NCI-H2107 treated with DMSO at 0.1 percent for 48 hours (cell line): ENCODE data around the gene CCDC134.
"Not testable (repeated sequence)": the region's sequence is repeated elsewhere in the genome, so short reads cannot be mapped to it uniquely, and the experiment has no call there.

Source experiments
- DNase-seq: peaks from one replicate; lab custom pipeline; 2025; ENCODE audit not compliant: unreplicated experiment; lab: John Stamatoyannopoulos, UW

CCDC134 gene

GRCh38 chr22:41822317-41823057 lies 22.0 kb downstream of the CCDC134 start:
- DNase-seq, result no peak

DNA sequence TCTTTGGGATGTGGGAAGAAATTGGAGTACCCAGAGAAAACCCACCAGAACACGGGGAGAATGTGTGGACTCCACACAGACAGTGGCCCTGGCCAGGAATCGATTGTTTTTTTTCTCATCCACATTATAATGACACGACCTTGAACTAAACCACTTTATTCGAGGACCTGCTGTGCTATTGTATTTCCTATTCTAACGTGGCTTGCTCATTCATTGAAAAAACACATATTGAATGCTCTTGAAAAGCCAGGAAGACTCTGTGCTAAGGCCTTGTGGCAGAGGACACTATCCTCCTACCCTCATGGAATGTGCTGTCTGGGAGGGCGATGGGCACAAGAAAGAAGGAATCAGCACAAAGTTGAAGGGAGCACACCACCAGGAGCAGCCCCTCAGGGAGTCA lies 23.3 kb downstream of the CCDC134 start:
- DNase-seq, result no peak

GRCh38 chr22:41825376-41825775 lies 24.9 kb downstream of the CCDC134 start:
- DNase-seq, result no peak

DNA sequence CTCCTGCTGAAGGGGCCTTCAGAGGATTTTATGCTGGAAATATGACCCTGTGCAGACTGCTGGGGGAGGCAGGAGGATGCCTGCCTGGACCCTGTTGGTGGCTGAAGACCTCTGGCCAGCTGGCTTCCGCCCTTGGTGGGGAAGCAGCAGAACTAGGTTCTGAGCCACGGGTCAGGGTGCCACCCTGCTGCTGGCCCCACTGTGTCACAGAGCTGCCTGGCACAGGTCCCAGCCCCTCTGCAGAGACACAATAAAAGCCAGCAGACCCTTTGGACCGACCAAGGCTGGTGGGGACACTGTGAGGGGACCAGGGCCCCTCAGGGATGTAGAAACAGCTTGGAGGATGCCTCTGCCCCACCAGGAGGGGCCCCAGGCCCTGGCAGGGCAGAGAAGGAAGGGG lies 25.5 kb downstream of the CCDC134 start:
- DNase-seq, result no peak

- DNase-seq, result no peak
These were observed 26.2 kb downstream of the CCDC134 start for GRCh38 chr22:41826430-41827383.

- no peak for DNase-seq
These were observed 27.2 kb downstream of the CCDC134 start for GRCh38 chr22:41827671-41828070.

GRCh38 chr22:41828516-41828915 lies 28.0 kb downstream of the CCDC134 start:
- DNase-seq, result no peak

- DNase-seq, result no peak
These were observed 29.7 kb downstream of the CCDC134 start for GRCh38 chr22:41830174-41830573.

- no peak for DNase-seq
These were observed 30.9 kb downstream of the CCDC134 start for GRCh38 chr22:41831383-41831782.

GRCh38 chr22:41831828-41832552 lies 31.5 kb downstream of the CCDC134 start:
- DNase-seq, result no peak

DNA sequence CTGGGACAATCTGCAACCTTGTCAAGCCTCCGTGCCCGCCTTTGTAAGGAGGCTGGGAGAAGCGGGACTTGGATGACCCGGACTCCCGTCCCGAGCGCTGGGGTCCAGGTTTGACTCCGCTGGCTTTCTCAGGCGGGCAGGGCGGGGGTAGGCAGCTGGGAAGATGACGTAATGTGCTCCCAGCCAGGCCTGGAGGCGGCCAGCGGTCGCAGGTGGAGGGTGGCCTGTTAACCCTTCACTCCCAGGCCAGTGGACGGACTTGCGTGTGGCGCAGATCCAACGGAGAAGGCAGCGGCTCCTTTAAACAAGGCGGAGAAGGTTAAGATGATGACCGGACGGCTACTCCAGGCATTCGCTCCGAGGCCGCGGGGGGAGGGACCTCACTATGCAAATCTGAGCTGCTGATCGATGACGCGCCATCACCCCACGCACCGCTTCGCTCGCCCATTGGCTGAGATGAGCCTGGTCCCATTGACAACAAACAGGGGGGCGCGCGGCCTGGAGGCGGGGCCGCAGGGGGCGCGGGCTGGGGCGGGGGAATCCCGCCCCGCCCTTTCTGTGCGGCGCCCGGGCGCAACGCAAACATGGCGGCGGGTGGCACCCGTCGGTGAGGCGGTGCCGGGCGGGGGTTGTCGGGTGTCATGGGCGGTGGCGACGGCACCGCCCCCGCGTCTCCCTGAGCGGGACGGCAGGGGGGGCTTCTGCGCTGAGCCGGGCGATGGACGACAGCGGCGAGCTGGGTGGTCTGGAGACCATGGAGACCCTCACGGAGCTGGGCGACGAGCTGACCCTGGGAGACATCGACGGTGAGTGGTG lies 32.3 kb downstream of the CCDC134 start, which contains the start of gene SREBF2:
SREBF2 (plus strand) TSS at position 553 of the 816 bp plus-strand sequence; CDS start at position 719, 166 bp downstream.
- peak; percentile 90 for DNase-seq

DNA sequence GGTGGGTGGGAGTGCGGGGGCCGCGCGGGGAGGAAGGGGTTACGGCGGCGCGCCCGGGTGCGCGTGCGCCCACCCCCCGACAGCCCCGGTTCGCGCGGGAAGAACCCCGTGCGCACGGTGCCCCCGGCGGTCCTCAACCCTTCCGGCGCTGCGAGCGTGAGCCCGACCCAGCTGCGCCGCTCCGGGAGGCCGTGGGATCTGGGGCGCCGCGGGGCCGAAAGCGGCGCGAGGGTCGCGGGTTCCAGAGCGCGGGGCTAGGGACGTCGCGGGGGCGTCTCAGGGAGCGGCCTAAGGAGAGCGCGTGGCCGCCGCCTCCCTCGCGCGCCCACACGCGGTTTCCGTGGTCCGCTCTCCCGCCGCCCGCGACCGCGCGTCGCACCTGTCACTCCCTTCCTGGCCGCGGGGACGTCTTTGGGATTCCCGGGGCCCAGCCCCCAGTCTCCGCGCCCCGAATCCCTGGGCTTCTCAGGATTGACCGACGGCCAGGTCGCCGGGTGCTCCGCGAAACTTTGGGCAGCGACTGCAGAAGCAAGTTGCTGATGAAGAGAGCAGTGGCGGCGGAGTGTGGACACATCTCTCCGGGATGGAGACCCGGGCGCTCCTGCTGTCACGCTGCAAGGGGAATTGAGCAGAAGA lies 33.0 kb downstream of the CCDC134 start:
- DNase-seq, result no peak

- DNase-seq, result no peak
These were observed 33.8 kb downstream of the CCDC134 start for GRCh38 chr22:41834005-41834944.

DNA sequence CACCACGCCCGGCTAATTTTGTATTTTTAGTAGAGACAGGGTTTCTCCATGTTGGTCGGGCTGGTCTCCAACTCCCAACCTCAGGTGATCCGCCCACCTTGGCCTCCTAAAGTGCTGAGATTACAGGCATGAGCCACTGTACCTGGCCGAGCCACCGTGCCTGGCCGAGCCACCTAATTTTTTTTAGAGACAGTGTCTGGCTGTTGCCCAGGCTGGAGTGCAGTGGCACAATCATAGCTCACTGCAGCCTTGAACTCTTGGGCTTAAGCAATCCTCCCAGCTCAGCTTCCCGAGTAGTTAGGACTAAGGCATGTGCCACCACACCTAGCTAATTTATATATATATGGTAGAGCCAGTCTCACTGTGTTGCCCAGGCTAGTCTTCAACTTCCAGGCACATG lies 35.0 kb downstream of the CCDC134 start:
- DNase-seq, result not testable (repeated sequence)

GRCh38 chr22:41836551-41836950 lies 36.1 kb downstream of the CCDC134 start:
- DNase-seq, result no peak

- no peak for DNase-seq
These were observed 38.6 kb downstream of the CCDC134 start for GRCh38 chr22:41838842-41839618.

GRCh38 chr22:41840216-41840615 lies 39.7 kb downstream of the CCDC134 start:
- DNase-seq, result no peak

GRCh38 chr22:41841085-41841712 lies 40.7 kb downstream of the CCDC134 start:
- DNase-seq, result no peak
